ENCODE measurements around the gene PADI4. TPM values are rescaled to one million over a fixed set of nuclear protein-coding genes. Genes with fewer than 3 reads are reported as not detected.
A peak's percentile ranks its signal among the peaks of the same experiment; 100 is the strongest.

The PADI4 gene
- total and polyA plus RNA-seq, 2 of the 4 experiments (the other 2 are of a cell fraction): not detected

- dilution Hi-C loops (cut with HindIII; ENCODE audit: low sequenced_read_pairs, unreplicated experiment) (no loop called here), intact Hi-C loops (cut with micrococcal nuclease) (no loop called here), in situ Hi-C loops (cut with MboI; ENCODE audit: low sequenced_read_pairs) (no loop called here)
- Histone ChIP-seq H3K56ac (ENCODE audit: extremely low read depth, insufficient read depth, low read length) (no peak overlapping the region), H2BK120ac (ENCODE audit: low read depth, low read length) (no peak overlapping the region), H4K91ac (ENCODE audit: insufficient read depth, low read depth, low read length) (no peak overlapping the region), H3K4ac (ENCODE audit: low read depth, low read length) (no peak overlapping the region), H3K14ac (replicated peaks; ENCODE audit: low read depth, low read length) (no peak overlapping the region), H3K18ac (ENCODE audit: low read depth, low read length) (no peak overlapping the region), H2BK15ac (ENCODE audit: low read depth, low read length) (no peak overlapping the region), H3K9me3 (ENCODE audit: control insufficient read depth, insufficient read depth, low read length) (no peaks in the 10 kb centered on the region), H2BK20ac (ENCODE audit: low read depth, low read length) (no peak overlapping the region), H2AK5ac (ENCODE audit: low read depth, low read length) (no peak overlapping the region), H3K23ac (ENCODE audit: low read depth, low read length) (no peak overlapping the region), H4K5ac (ENCODE audit: low read depth, low read length) (no peak overlapping the region), H3K27ac (ENCODE audit: insufficient read depth, low read length) (no peak overlapping the region), H3K4me2 (ENCODE audit: low read depth, low read length) (no peak overlapping the region), H3K4me3 (ENCODE audit: insufficient read depth, low read depth, low read length) (no peak overlapping the region), H2BK5ac (ENCODE audit: low read depth, low read length, poor library complexity, severe bottlenecking) (no peak overlapping the region), H3K4me1 (ENCODE audit: control insufficient read depth, insufficient read depth, low read length) (no peaks in the 10 kb centered on the region), H4K20me1 (ENCODE audit: insufficient read depth, low read length) (no peaks in the 10 kb centered on the region), H3K36me3 (ENCODE audit: control insufficient read depth, insufficient read depth, low read length) (no peaks in the 10 kb centered on the region), H3K9ac (ENCODE audit: low read depth, low read length) (no peak overlapping the region), H2AK9ac (replicated peaks; ENCODE audit: low read depth, low read length, poor library complexity) (no peak overlapping the region), H3K27me3 (ENCODE audit: control insufficient read depth, insufficient read depth, low read length) (peaks cover 14% of the 10 kb centered on the region), H2AFZ (replicated peaks; ENCODE audit: low read length, poor library complexity) (no peak overlapping the region), H4K8ac (ENCODE audit: low read depth in 2 of 2, low read length in 2 of 2) (no peak overlapping the region), H3K79me1 (ENCODE audit: low read depth in 1 of 2, low read length in 2 of 2) (no peaks in the 10 kb centered on the region), H3K9me1 (ENCODE audit: insufficient read depth, low read length) (no peaks in the 10 kb centered on the region)
- POLR2A ChIA-PET (ENCODE audit: unreplicated experiment): no interaction called here
- peak; percentile 41; the same call in 1 of the 2 replicates for TF ChIP-seq MAFK (IDR thresholded peaks at IDR 0.05; ENCODE audit: low read depth, low read length)
- no peak for TF ChIP-seq CTCF (conservative IDR thresholded peaks at IDR 0.05; ENCODE audit: low read depth, low read length)
- DNase-seq (no peak), ATAC-seq (ENCODE audit: low read depth) (no peak)
- BruUV-seq (replicated peaks): no TSS peak
- CTCF ChIA-PET: no interaction called here
- 60% methylated on average over 2 of the region's 7 CpGs; no CpG with 5 or more reads in 1 of the 2 experiments for WGBS, 2 experiments (ENCODE audit: extremely low coverage in 2 of 2, insufficient read length in 1 of 2)
These were observed 90.1 kb downstream of the PADI4 start for GRCh38 chr1:17397910-17398695.

All from IMR-90 (cell line).